ENCODE measurements around the gene MYBBP1A. TPM values are rescaled to one million over a fixed set of nuclear protein-coding genes. Genes with fewer than 3 reads are reported as not detected.
"Not testable (repeated sequence)": the region's sequence is repeated elsewhere in the genome, so short reads cannot be mapped to it uniquely, and the experiment has no call there.

The MYBBP1A gene
- 10 to 100 TPM; 28.1 to 41.6 TPM for total RNA-seq
- long read RNA-seq, partial matches to known transcripts, result 8 of 15 reads
- long read RNA-seq, other reads (novel, unspliced or antisense), result 6 of 15 reads

GRCh38 chr17:4554997-4555799 lies at the start of gene MYBBP1A:
Gene MYBBP1A, minus strand, starts transcription at chr17:4555384. Its CDS starts 60 bp downstream, at chr17:4555324.
- peak; percentile 97 to 99 for DNase-seq
- ATAC-seq, result peak; percentile 80

GRCh38 chr17:4604736-4605135 lies 49.6 kb upstream of the MYBBP1A start:
- intact Hi-C loops (cut with DNase I, micrococcal nuclease); ATAC-seq; DNase-seq: not testable (repeated sequence)

More at GRCh38 chr17:4554997-4555799, at the start of gene MYBBP1A:
- intact Hi-C loops (cut with DNase I, micrococcal nuclease), result no loop called here

GRCh38 chr17:4604111-4604644 lies 49.0 kb upstream of the MYBBP1A start:
- ATAC-seq (no peak), DNase-seq (peak in 1 of 2 donors; percentile 27)
- intact Hi-C loops (cut with DNase I, micrococcal nuclease), result no loop called here

GRCh38 chr17:4602041-4602440 lies 46.9 kb upstream of the MYBBP1A start:
- intact Hi-C loops (cut with DNase I, micrococcal nuclease), result no loop called here
- DNase-seq (no peak), ATAC-seq (no peak)

- no peak for ATAC-seq
- no peak for DNase-seq
- intact Hi-C loops (cut with DNase I, micrococcal nuclease), result no loop called here
Measured at GRCh38 chr17:4601326-4601725, 46.1 kb upstream of the MYBBP1A start.

- intact Hi-C loops (cut with DNase I, micrococcal nuclease), result no loop called here
- ATAC-seq (no peak), DNase-seq (no peak)
Measured at GRCh38 chr17:4600563-4600962, 45.4 kb upstream of the MYBBP1A start.

- intact Hi-C loops (cut with DNase I, micrococcal nuclease), result no loop called here
- DNase-seq (peak; percentile 22 to 38), ATAC-seq (no peak)
Measured at GRCh38 chr17:4599505-4600281, 44.5 kb upstream of the MYBBP1A start.

GRCh38 chr17:4598776-4599504 lies 43.8 kb upstream of the MYBBP1A start:
- ATAC-seq (no peak), DNase-seq (peak in 1 of 2 donors; percentile 23)
- intact Hi-C loops (cut with DNase I, micrococcal nuclease), result no loop called here

- ATAC-seq (no peak), DNase-seq (no peak)
- intact Hi-C loops (cut with DNase I, micrococcal nuclease), result no loop called here
Measured at GRCh38 chr17:4597975-4598374, 42.8 kb upstream of the MYBBP1A start.

GRCh38 chr17:4596636-4597380 lies 41.6 kb upstream of the MYBBP1A start:
- DNase-seq (no peak), ATAC-seq (no peak)
- intact Hi-C loops (cut with DNase I, micrococcal nuclease), result no loop called here

- DNase-seq; intact Hi-C loops (cut with DNase I, micrococcal nuclease); ATAC-seq: not testable (repeated sequence)
Measured at GRCh38 chr17:4595685-4596342, 40.6 kb upstream of the MYBBP1A start.

- DNase-seq, result peak in 1 of 2 donors; percentile 53
- peak; percentile 82 for ATAC-seq
- intact Hi-C loops (cut with DNase I, micrococcal nuclease), result no loop called here
Measured at GRCh38 chr17:4594931-4595684, 39.9 kb upstream of the MYBBP1A start.

GRCh38 chr17:4594406-4594805 lies 39.2 kb upstream of the MYBBP1A start:
- intact Hi-C loops (cut with DNase I, micrococcal nuclease), result no loop called here
- DNase-seq (no peak), ATAC-seq (no peak)

GRCh38 chr17:4593021-4593421 lies 37.8 kb upstream of the MYBBP1A start:
- intact Hi-C loops (cut with DNase I, micrococcal nuclease), result no loop called here
- no peak for DNase-seq
- no peak for ATAC-seq

- intact Hi-C loops (cut with DNase I, micrococcal nuclease), result no loop called here
- DNase-seq, result no peak
- ATAC-seq, result no peak
Measured at GRCh38 chr17:4592240-4593005, 37.2 kb upstream of the MYBBP1A start.

- intact Hi-C loops (cut with DNase I, micrococcal nuclease), result no loop called here
- ATAC-seq, result no peak
- no peak for DNase-seq
Measured at GRCh38 chr17:4591529-4591928, 36.3 kb upstream of the MYBBP1A start.

All from left colon (tissue), 2 donors.